ENCODE results near the gene PKLR. TPM values are rescaled to one million over a fixed set of nuclear protein-coding genes. Genes with fewer than 3 reads are reported as not detected.

Gene PKLR
- total RNA-seq, 1 experiment from 2014 or later: not detected

GRCh38 chr1:155287987-155288543, 13.2 kb downstream of the PKLR start:
- H3K27me3 Mint-ChIP-seq (ENCODE audit: unreplicated experiment): no peaks in the 10 kb centered on the region
- no peak overlapping the region for H3K4me3 Mint-ChIP-seq (ENCODE audit: low read depth, unreplicated experiment)
- CTCF ChIA-PET: interaction anchor here (0.7 kb wide), 1 partner anchor 703 kb away, joined by 8 read pairs; no protein-coding TSS in a partner anchor
- no peak for DNase-seq
- no peaks in the 10 kb centered on the region for H3K4me1 Mint-ChIP-seq (ENCODE audit: low read depth, unreplicated experiment)
- TF ChIP-seq CTCF (IDR thresholded peaks at IDR 0.05; ENCODE audit: unreplicated experiment): no peak
- no peak overlapping the region for H3K27ac Mint-ChIP-seq (ENCODE audit: unreplicated experiment)
- H3K9me3 Mint-ChIP-seq (ENCODE audit: low read depth, unreplicated experiment): no peaks in the 10 kb centered on the region
- intact Hi-C loops (cut with micrococcal nuclease; ENCODE audit: unreplicated experiment): no loop called here
- BruUV-seq (replicated peaks): no TSS peak
- peaks cover 8% of the 10 kb centered on the region for H3K36me3 Mint-ChIP-seq (ENCODE audit: insufficient read depth, unreplicated experiment)

- no peaks in the 10 kb centered on the region for H3K9me3 Mint-ChIP-seq (ENCODE audit: low read depth, unreplicated experiment)
- H3K4me1 Mint-ChIP-seq (ENCODE audit: low read depth, unreplicated experiment): no peaks in the 10 kb centered on the region
- no peaks in the 10 kb centered on the region for H3K27me3 Mint-ChIP-seq (ENCODE audit: unreplicated experiment)
- BruUV-seq (replicated peaks): no TSS peak
- no peak for DNase-seq
- TF ChIP-seq CTCF (IDR thresholded peaks at IDR 0.05; ENCODE audit: unreplicated experiment): no peak
- no peak overlapping the region for H3K27ac Mint-ChIP-seq (ENCODE audit: unreplicated experiment)
- no peak overlapping the region for H3K4me3 Mint-ChIP-seq (ENCODE audit: low read depth, unreplicated experiment)
- CTCF ChIA-PET: no interaction called here
- intact Hi-C loops (cut with micrococcal nuclease; ENCODE audit: unreplicated experiment): no loop called here
- H3K36me3 Mint-ChIP-seq (ENCODE audit: insufficient read depth, unreplicated experiment): peaks cover 13% of the 10 kb centered on the region
Observed at GRCh38 chr1:155286544-155286943, 14.7 kb downstream of the PKLR start.

- intact Hi-C loops (cut with micrococcal nuclease; ENCODE audit: unreplicated experiment): no loop called here
- no peak overlapping the region for H3K27ac Mint-ChIP-seq (ENCODE audit: unreplicated experiment)
- no peak for TF ChIP-seq CTCF (IDR thresholded peaks at IDR 0.05; ENCODE audit: unreplicated experiment)
- no peak overlapping the region for H3K4me3 Mint-ChIP-seq (ENCODE audit: low read depth, unreplicated experiment)
- H3K27me3 Mint-ChIP-seq (ENCODE audit: unreplicated experiment): no peaks in the 10 kb centered on the region
- H3K4me1 Mint-ChIP-seq (ENCODE audit: low read depth, unreplicated experiment): no peaks in the 10 kb centered on the region
- CTCF ChIA-PET: no interaction called here
- no TSS peak for BruUV-seq (replicated peaks)
- no peaks in the 10 kb centered on the region for H3K9me3 Mint-ChIP-seq (ENCODE audit: low read depth, unreplicated experiment)
- peaks cover 13% of the 10 kb centered on the region for H3K36me3 Mint-ChIP-seq (ENCODE audit: insufficient read depth, unreplicated experiment)
- no peak for DNase-seq
Observed at GRCh38 chr1:155285631-155286044, 15.6 kb downstream of the PKLR start.

- CTCF ChIA-PET: no interaction called here
- intact Hi-C loops (cut with micrococcal nuclease; ENCODE audit: unreplicated experiment): no loop called here
- Mint-ChIP-seq H3K36me3 (ENCODE audit: insufficient read depth, unreplicated experiment) (peaks cover 13% of the 10 kb centered on the region), H3K4me1 (ENCODE audit: low read depth, unreplicated experiment) (no peaks in the 10 kb centered on the region), H3K9me3 (ENCODE audit: low read depth, unreplicated experiment) (no peaks in the 10 kb centered on the region), H3K4me3 (ENCODE audit: low read depth, unreplicated experiment) (no peak overlapping the region), H3K27me3 (ENCODE audit: unreplicated experiment) (no peaks in the 10 kb centered on the region), H3K27ac (ENCODE audit: unreplicated experiment) (no peak overlapping the region)
- BruUV-seq (replicated peaks): no TSS peak
- no peak for DNase-seq
- no peak for TF ChIP-seq CTCF (IDR thresholded peaks at IDR 0.05; ENCODE audit: unreplicated experiment)
Observed at GRCh38 chr1:155285063-155285462, 16.2 kb downstream of the PKLR start.
